ENCODE data around the gene FPR1. TPM values are rescaled to one million over a fixed set of nuclear protein-coding genes. Genes with fewer than 3 reads are reported as not detected.

The FPR1 gene
- total and polyA plus RNA-seq, 2 of the 13 experiments (the other 11 are each of a cell fraction or from before 2014, with no cell fraction given) = not detected

DNA sequence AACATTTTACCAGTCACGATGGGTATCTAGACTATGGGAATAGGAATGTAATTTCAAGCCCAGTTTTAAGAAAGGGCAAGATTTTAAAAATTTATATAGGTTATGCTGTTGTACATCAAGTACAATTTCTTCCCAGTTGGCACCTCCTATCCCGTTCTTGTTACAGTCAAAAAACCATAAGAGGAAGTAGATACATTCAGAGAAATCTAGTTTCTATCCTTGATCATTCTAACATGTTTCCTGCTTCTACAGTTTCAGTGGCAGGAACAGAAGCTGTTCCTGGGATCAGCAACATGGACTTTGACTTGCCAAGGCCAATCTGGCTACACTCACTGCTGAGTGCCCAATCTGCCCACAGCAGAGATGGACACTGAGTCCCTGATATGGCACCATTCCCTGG lies 28.6 kb upstream of the FPR1 start:
- intact Hi-C loops (cut with micrococcal nuclease; ENCODE audit: unreplicated experiment) = no loop called here
- no peaks in the 10 kb centered on the region for H4K20me1 ChIP-seq (ENCODE audit: insufficient read depth, low read length)
- ATAC-seq = no peak
- no peak overlapping the region for H3K27ac ChIP-seq (ENCODE audit: extremely low read length, insufficient read depth, low read length)
- H3K4me2 ChIP-seq (ENCODE audit: low read depth, low read length) = no peak overlapping the region
- no peaks in the 10 kb centered on the region for H3K4me1 ChIP-seq (ENCODE audit: insufficient read depth, low read length)
- no peaks in the 10 kb centered on the region for H3K79me2 ChIP-seq (ENCODE audit: insufficient read depth, low read length)
- H3K9ac ChIP-seq (ENCODE audit: insufficient read depth, low read depth, low read length) = no peak overlapping the region
- BruUV-seq (replicated peaks) = no TSS peak
- FAIRE-seq = no peak
- DNase-seq (ENCODE audit: low spot score) = no peak
- CTCF ChIA-PET (ENCODE audit: low intra/inter-chr PET ratio, low total read pairs) = no interaction called here
- no peaks in the 10 kb centered on the region for H3K9me3 ChIP-seq (ENCODE audit: low read length)
- WGBS (ENCODE audit: low lambda C conversion rate) = 0% methylated on average over 2 of the region's 2 CpGs
- H2AFZ ChIP-seq (ENCODE audit: low read length) = no peak overlapping the region
- TF ChIP-seq ZNF362 (CRISPR knock-in tag; IDR thresholded peaks at IDR 0.05; ENCODE audit: borderline replicate concordance) (no peak), HNRNPUL1 (IDR thresholded peaks at IDR 0.05; ENCODE audit: low read depth, low read length) (no peak), POGZ (CRISPR knock-in tag; IDR thresholded peaks at IDR 0.05) (no peak), DPF2 (CRISPR knock-in tag; IDR thresholded peaks at IDR 0.05; ENCODE audit: borderline replicate concordance, low read depth) (no peak), ZMYM3 (CRISPR knock-in tag; IDR thresholded peaks at IDR 0.05) (no peak), ZBTB21 (CRISPR knock-in tag; IDR thresholded peaks at IDR 0.05) (no peak), HINFP (CRISPR knock-in tag; IDR thresholded peaks at IDR 0.05; ENCODE audit: low read depth) (no peak), HNF1B (CRISPR knock-in tag; IDR thresholded peaks at IDR 0.05) (no peak)
- POLR2A ChIA-PET = no interaction called here
- H3K4me3 ChIP-seq (replicated peaks in 1 of 3; ENCODE audit: insufficient read depth in 1 of 3, low read depth in 2 of 3, low read length in 3 of 3) = no peak overlapping the region
- in situ Hi-C loops (cut with HindIII; ENCODE audit: extremely low pct_ligation_motif_present, low pct_unique_long_range_greater_than_20kb) = no loop called here
- no peaks in the 10 kb centered on the region for H3K27me3 ChIP-seq (ENCODE audit: control insufficient read depth in 1 of 2, insufficient read depth in 2 of 2, low read length in 2 of 2)
- no peaks in the 10 kb centered on the region for H3K36me3 ChIP-seq (replicated peaks in 1 of 2; ENCODE audit: control insufficient read depth in 1 of 2, insufficient read depth in 2 of 2, low read length in 2 of 2)
